ENCODE measurements around the gene NKX2-4.
A peak's percentile ranks its signal among the peaks of the same experiment; 100 is the strongest.

NKX2-4 gene

DNA sequence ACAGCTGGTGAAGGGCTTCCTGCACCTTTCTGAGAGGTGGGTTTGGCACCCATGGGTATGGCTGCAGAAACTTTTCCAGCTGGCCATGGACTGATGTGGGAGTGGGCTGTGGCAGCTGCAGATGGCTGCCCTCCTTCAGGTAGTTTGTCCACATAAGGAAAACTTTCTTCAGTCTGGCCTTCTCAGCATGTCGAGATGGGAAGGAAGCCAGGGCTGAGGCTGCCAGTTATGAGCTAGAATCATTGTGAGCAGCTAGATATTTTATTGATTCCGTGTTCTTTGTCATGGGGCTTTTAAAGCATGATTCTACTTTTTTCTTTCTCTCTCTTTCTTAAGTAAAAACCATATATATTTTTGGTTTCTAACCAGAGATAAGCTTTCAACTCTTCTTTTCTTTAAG lies 16.6 kb downstream of the NKX2-4 start:
- Histone ChIP-seq H3K36me3 (peaks cover 37% of the 10 kb centered on the region), H3K27me3 (no peaks in the 10 kb centered on the region), H3K4me3 (ENCODE audit: low read depth, low read length) (no peak overlapping the region), H3K4me1 (peaks cover 13% of the 10 kb centered on the region), H3K9me3 (no peaks in the 10 kb centered on the region)
- no peak for DNase-seq
- no peak for TF ChIP-seq CTCF (IDR thresholded peaks at IDR 0.05; ENCODE audit: low read depth, low read length)

GRCh38 chr20:21378259-21378658 lies 19.1 kb downstream of the NKX2-4 start:
- DNase-seq, result no peak
- Histone ChIP-seq H3K4me1 (peaks cover 13% of the 10 kb centered on the region), H3K27me3 (no peaks in the 10 kb centered on the region), H3K9me3 (no peaks in the 10 kb centered on the region), H3K36me3 (peaks cover 20% of the 10 kb centered on the region), H3K4me3 (ENCODE audit: low read depth, low read length) (no peak overlapping the region)
- TF ChIP-seq CTCF (IDR thresholded peaks at IDR 0.05; ENCODE audit: low read depth, low read length), result no peak

GRCh38 chr20:21377701-21378100 lies 19.6 kb downstream of the NKX2-4 start:
- TF ChIP-seq CTCF (IDR thresholded peaks at IDR 0.05; ENCODE audit: low read depth, low read length), result no peak
- Histone ChIP-seq H3K4me3 (ENCODE audit: low read depth, low read length) (peak overlapping the region; percentile 8; the same call in 1 of the 2 replicates), H3K27me3 (no peaks in the 10 kb centered on the region), H3K4me1 (peaks cover 13% of the 10 kb centered on the region), H3K9me3 (no peaks in the 10 kb centered on the region), H3K36me3 (peaks cover 17% of the 10 kb centered on the region)
- DNase-seq, result peak; percentile 69

- Histone ChIP-seq H3K36me3 (peaks cover 7% of the 10 kb centered on the region), H3K9me3 (no peaks in the 10 kb centered on the region), H3K4me3 (ENCODE audit: low read depth, low read length) (no peak overlapping the region), H3K4me1 (peaks cover 13% of the 10 kb centered on the region), H3K27me3 (no peaks in the 10 kb centered on the region)
- TF ChIP-seq CTCF (IDR thresholded peaks at IDR 0.05; ENCODE audit: low read depth, low read length), result no peak
- no peak for DNase-seq
These were observed 20.7 kb downstream of the NKX2-4 start for GRCh38 chr20:21376626-21377025.

DNA sequence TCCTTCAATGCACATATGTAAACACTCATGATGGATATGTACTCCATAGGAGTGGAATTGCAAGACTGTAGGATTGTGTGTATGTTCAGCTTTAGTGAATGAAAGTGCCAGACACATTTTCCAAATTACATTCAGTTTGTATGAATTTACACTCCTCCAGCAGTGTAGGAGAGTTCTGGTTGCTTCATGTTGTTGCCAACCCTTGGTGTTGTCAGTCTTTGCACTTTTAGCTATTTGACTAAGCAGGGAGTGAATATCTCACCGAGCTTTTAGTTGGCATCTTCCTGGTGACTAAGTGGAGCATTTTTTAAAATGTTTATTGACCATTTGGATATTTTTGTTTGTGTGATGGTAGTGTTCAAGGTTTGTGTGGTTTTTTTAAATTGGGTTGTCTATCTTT lies 23.9 kb downstream of the NKX2-4 start:
- peaks cover 15% of the 10 kb centered on the region for H3K4me1 ChIP-seq
- no peak for TF ChIP-seq CTCF (IDR thresholded peaks at IDR 0.05; ENCODE audit: low read depth, low read length)
- no peak for DNase-seq
- H3K9me3 ChIP-seq, result no peaks in the 10 kb centered on the region
- H3K4me3 ChIP-seq (ENCODE audit: low read depth, low read length), result no peak overlapping the region
- peaks cover 16% of the 10 kb centered on the region for H3K36me3 ChIP-seq
- no peaks in the 10 kb centered on the region for H3K27me3 ChIP-seq

DNA sequence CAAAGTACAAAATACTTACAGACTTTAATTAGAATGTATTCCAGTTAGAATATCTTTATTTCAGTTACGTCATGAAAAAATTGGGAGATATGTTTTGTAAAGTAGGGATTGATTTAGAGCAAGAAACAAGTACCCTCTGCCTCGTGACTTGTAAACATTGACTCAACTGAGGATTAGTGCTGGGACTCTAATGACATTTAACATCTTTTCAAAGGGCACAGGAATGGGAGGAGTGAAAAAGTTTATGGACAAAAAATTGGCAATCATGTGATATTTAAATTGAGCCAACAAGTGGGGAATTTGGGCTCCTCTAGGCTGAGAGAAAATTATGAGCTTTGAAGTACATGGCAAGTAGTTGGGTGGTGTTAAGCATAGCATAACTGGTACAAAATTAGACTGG lies 25.3 kb downstream of the NKX2-4 start:
- Histone ChIP-seq H3K4me1 (peaks cover 6% of the 10 kb centered on the region), H3K9me3 (no peaks in the 10 kb centered on the region), H3K36me3 (peaks cover 28% of the 10 kb centered on the region), H3K4me3 (ENCODE audit: low read depth, low read length) (no peak overlapping the region), H3K27me3 (no peaks in the 10 kb centered on the region)
- no peak for DNase-seq
- no peak for TF ChIP-seq CTCF (IDR thresholded peaks at IDR 0.05; ENCODE audit: low read depth, low read length)
